Neural progenitor cell (in vitro differentiated cells): ENCODE measurements around the gene SIPA1L3.

Experiments
- CTCF ChIP-seq: fragments of 200-600 bp; sonication (generic); IDR thresholded peaks from 2 replicates; pipeline ENCODE4 v1.5.1; 2017; ENCODE audit warnings: antibody characterized with exemption, mild to moderate bottlenecking
- EZH2 ChIP-seq: fragments of 200-600 bp; sonication (generic); IDR thresholded peaks from 2 replicates; pipeline ENCODE4 v1.6.1; 2017; ENCODE audit warnings: antibody characterized with exemption, mild to moderate bottlenecking, moderate library complexity
- EZH2phosphoT487 ChIP-seq: fragments of 200-600 bp; sonication (generic); IDR thresholded peaks from 2 replicates; pipeline ENCODE4 v1.6.1; 2017; ENCODE audit warnings: antibody characterized with exemption

- TF ChIP-seq CTCF (no peak), EZH2 (no peak), EZH2phosphoT487 (no peak)
These were observed 275.7 kb downstream of the SIPA1L3 start for GRCh38 chr19:38182536-38183210.
